HG03095 (cell line): ENCODE measurements around the gene CBLC.
"Not testable (repeated sequence)": the region's sequence is repeated elsewhere in the genome, so short reads cannot be mapped to it uniquely, and the experiment has no call there.

Experiments used
- ATAC-seq: cut with Tn5 transposase; IDR thresholded peaks from one replicate; pipeline ENCODE4 v1.9.1; 2021; ENCODE audit warnings: moderate library complexity; ENCODE audit not compliant: unreplicated experiment

Gene CBLC

GRCh38 chr19:44818466-44819031 lies 40.9 kb downstream of the CBLC start:
- ATAC-seq, result no peak

- no peak for ATAC-seq
Measured at GRCh38 chr19:44819246-44819832, 41.6 kb downstream of the CBLC start.

- no peak for ATAC-seq
Measured at GRCh38 chr19:44820648-44821609, 43.2 kb downstream of the CBLC start.

GRCh38 chr19:44822177-44822576 lies 44.5 kb downstream of the CBLC start:
- ATAC-seq, result no peak

- ATAC-seq, result no peak
Measured at GRCh38 chr19:44822670-44823372, 45.1 kb downstream of the CBLC start.

GRCh38 chr19:44823373-44823698 lies 45.6 kb downstream of the CBLC start:
- ATAC-seq, result no peak

GRCh38 chr19:44824761-44825160 lies 47.1 kb downstream of the CBLC start:
- no peak for ATAC-seq

GRCh38 chr19:44832875-44833274 lies 55.2 kb downstream of the CBLC start:
- ATAC-seq, result not testable (repeated sequence)

GRCh38 chr19:44834399-44834798 lies 56.7 kb downstream of the CBLC start:
- not testable (repeated sequence) for ATAC-seq

- ATAC-seq, result no peak
Measured at GRCh38 chr19:44839276-44839675, 61.6 kb downstream of the CBLC start.

GRCh38 chr19:44840811-44841210 lies 63.1 kb downstream of the CBLC start:
- no peak for ATAC-seq

GRCh38 chr19:44841231-44841630 lies 63.5 kb downstream of the CBLC start:
- no peak for ATAC-seq

- ATAC-seq, result no peak
Measured at GRCh38 chr19:44845286-44845611, 67.6 kb downstream of the CBLC start.

GRCh38 chr19:44845612-44846454 lies 68.1 kb downstream of the CBLC start, which contains the start of gene NECTIN2:
TSS of gene NECTIN2 (plus strand) at chr19:44846297. CDS start at chr19:44846526, 229 bp downstream.
- ATAC-seq, result no peak

- no peak for ATAC-seq
Measured at GRCh38 chr19:44846455-44847143, 68.9 kb downstream of the CBLC start.

GRCh38 chr19:44847144-44848035 lies 69.7 kb downstream of the CBLC start:
- no peak for ATAC-seq

- no peak for ATAC-seq
Measured at GRCh38 chr19:44848036-44848811, 70.5 kb downstream of the CBLC start.

GRCh38 chr19:44848812-44849447 lies 71.2 kb downstream of the CBLC start:
- ATAC-seq, result no peak
